H9 (cell line): Measurements from ENCODE around the gene HMX1. TPM values are rescaled to one million over a fixed set of nuclear protein-coding genes. Genes with fewer than 3 reads are reported as not detected.

Experiments used
- DNase-seq: peaks from one replicate; pipeline ENCODE4 v3.0.0-alpha.2; 2017
- H2AFZ ChIP-seq: one replicate; pipeline ENCODE4 v1.6.1; 2013; ENCODE audit warnings: mild to moderate bottlenecking, low read length, control low read depth, moderate library complexity
- H2AK5ac ChIP-seq: 2 replicates; pipeline ENCODE4 v1.6.1; 2013; ENCODE audit warnings: low read length, control low read depth, mixed read lengths; ENCODE audit not compliant: insufficient read length
- H2BK120ac ChIP-seq: one replicate; pipeline ENCODE4 v1.6.1; 2013; ENCODE audit warnings: low read depth, mild to moderate bottlenecking, low read length, control low read depth, inconsistent platforms; ENCODE audit not compliant: poor library complexity, severe bottlenecking
- H2BK12ac ChIP-seq: 2 replicates; pipeline ENCODE4 v1.6.1; 2013; ENCODE audit warnings: low read length, control low read depth, mixed read lengths, low read depth; ENCODE audit not compliant: insufficient read length
- H2BK15ac ChIP-seq: 2 replicates; pipeline ENCODE4 v1.6.1; 2013; ENCODE audit warnings: low read depth, low read length, control low read depth
- H2BK20ac ChIP-seq: one replicate; pipeline ENCODE4 v1.6.1; 2013; ENCODE audit warnings: low read depth, mild to moderate bottlenecking, low read length, control low read depth, inconsistent platforms; ENCODE audit not compliant: poor library complexity, severe bottlenecking
- H2BK5ac ChIP-seq: 2 replicates; pipeline ENCODE4 v1.6.1; 2013; ENCODE audit warnings: low read length, control low read depth, mixed read lengths; ENCODE audit not compliant: insufficient read length
- H3K14ac ChIP-seq: 2 replicates; pipeline ENCODE4 v1.6.1; 2013; ENCODE audit warnings: low read length, control low read depth; ENCODE audit not compliant: insufficient read depth
- H3K18ac ChIP-seq: 2 replicates; pipeline ENCODE4 v1.6.1; 2013; ENCODE audit warnings: low read depth, mild to moderate bottlenecking, mixed read lengths, low read length, control low read depth; ENCODE audit not compliant: insufficient read length
- H3K23ac ChIP-seq: 2 replicates; pipeline ENCODE4 v1.6.1; 2013; ENCODE audit warnings: low read length, control low read depth, mixed read lengths, low read depth; ENCODE audit not compliant: insufficient read length
- H3K23me2 ChIP-seq: 2 replicates; pipeline ENCODE4 v1.6.1; 2013; ENCODE audit warnings: low read depth, mild to moderate bottlenecking, mixed read lengths, low read length, control low read depth; ENCODE audit not compliant: insufficient read length, poor library complexity, severe bottlenecking
- H3K27ac ChIP-seq: 2 replicates; pipeline ENCODE4 v1.5.1; 2013; ENCODE audit warnings: low read length, control low read depth, mixed read lengths, low read depth; ENCODE audit not compliant: insufficient read length
- H3K27me3 ChIP-seq: 2 replicates; pipeline ENCODE4 v1.6.1; 2013; ENCODE audit warnings: low read length, control low read depth, inconsistent platforms; ENCODE audit not compliant: insufficient read depth
- H3K4ac ChIP-seq: 2 replicates; pipeline ENCODE4 v1.6.1; 2013; ENCODE audit warnings: low read depth, mild to moderate bottlenecking, control low read depth, inconsistent platforms, low read length, moderate library complexity
- H3K4me1 ChIP-seq: 2 replicates; pipeline ENCODE4 v1.6.1; 2013; ENCODE audit warnings: low read length, control low read depth, inconsistent platforms; ENCODE audit not compliant: insufficient read depth
- H3K4me2 ChIP-seq: 2 replicates; pipeline ENCODE4 v1.6.1; 2013; ENCODE audit warnings: low read length, control low read depth, mixed read lengths; ENCODE audit not compliant: insufficient read length, insufficient read depth
- H3K56ac ChIP-seq: 2 replicates; pipeline ENCODE4 v1.6.1; 2013; ENCODE audit warnings: low read depth, mild to moderate bottlenecking, mixed read lengths, low read length, control low read depth; ENCODE audit not compliant: insufficient read length
- H3K79me1 ChIP-seq: 2 replicates; pipeline ENCODE4 v1.6.1; 2013; ENCODE audit warnings: low read depth, mild to moderate bottlenecking, moderate library complexity, low read length, control low read depth, inconsistent platforms; ENCODE audit not compliant: insufficient read depth, poor library complexity, severe bottlenecking
- H3K79me2 ChIP-seq: 2 replicates; pipeline ENCODE4 v1.6.1; 2013; ENCODE audit warnings: low read length, control low read depth, inconsistent platforms; ENCODE audit not compliant: insufficient read depth
- H3K9ac ChIP-seq: 2 replicates; pipeline ENCODE4 v1.6.1; 2013; ENCODE audit warnings: low read length, control low read depth, mixed read lengths; ENCODE audit not compliant: insufficient read length; ENCODE audit errors: extremely low read depth
- H3K9me3 ChIP-seq: one replicate; pipeline ENCODE4 v1.6.1; 2013; ENCODE audit warnings: low read depth, low read length, inconsistent platforms; ENCODE audit not compliant: control insufficient read depth
- H3T11ph ChIP-seq: one replicate; pipeline ENCODE4 v1.6.1; 2013; ENCODE audit warnings: mild to moderate bottlenecking, low read length, control low read depth, inconsistent platforms
- H4K20me1 ChIP-seq: one replicate; pipeline ENCODE4 v1.6.1; 2013; ENCODE audit not compliant: control insufficient read depth, insufficient read length, insufficient read depth
- H4K5ac ChIP-seq: 2 replicates; pipeline ENCODE4 v1.6.1; 2013; ENCODE audit warnings: low read depth, mild to moderate bottlenecking, mixed read lengths, low read length, control low read depth; ENCODE audit not compliant: insufficient read length
- H4K8ac ChIP-seq: replicated peaks from 2 replicates; pipeline ENCODE4 v1.6.1; 2013; ENCODE audit warnings: low read length, control low read depth, mixed read lengths, low read depth; ENCODE audit not compliant: insufficient read length
- H4K91ac ChIP-seq: 2 replicates; pipeline ENCODE4 v1.6.1; 2013; ENCODE audit warnings: low read depth, mild to moderate bottlenecking, moderate library complexity, mixed read lengths, low read length, control low read depth; ENCODE audit not compliant: insufficient read length
- H3K27ac Mint-ChIP-seq, 3 experiments: 2 replicates in 2 of 3; 3 replicates in 1 of 3; pipeline ENCODE4 v1.8.0; 2020 to 2021; ENCODE audit warnings: mixed read lengths in 3 of 3, mild to moderate bottlenecking in 1 of 3, moderate library complexity in 1 of 3
- H3K27me3 Mint-ChIP-seq: 2 replicates; pipeline ENCODE4 v1.8.0; 2021; ENCODE audit warnings: low read depth, mild to moderate bottlenecking, moderate library complexity, mixed read lengths
- H3K36me3 Mint-ChIP-seq, 3 experiments: 2 replicates in 2 of 3; 3 replicates in 1 of 3; pipeline ENCODE4 v1.8.0; 2020 to 2021; ENCODE audit warnings: low read depth in 3 of 3, mixed read lengths in 3 of 3; ENCODE audit not compliant: insufficient read depth in 1 of 3
- H3K4me1 Mint-ChIP-seq, 2 experiments: 2 replicates each; pipeline ENCODE4 v1.8.0; 2020; ENCODE audit warnings: mixed read lengths in 2 of 2
- H3K4me3 Mint-ChIP-seq, 2 experiments: 2 replicates in 1 of 2; 3 replicates in 1 of 2; pipeline ENCODE4 v1.8.0; 2020 to 2021; ENCODE audit warnings: mild to moderate bottlenecking in 2 of 2, mixed read lengths in 2 of 2, moderate library complexity in 1 of 2
- H3K9me3 Mint-ChIP-seq, 2 experiments: 2 replicates in 1 of 2; 3 replicates in 1 of 2; pipeline ENCODE4 v1.8.0; 2020; ENCODE audit warnings: mild to moderate bottlenecking in 2 of 2, mixed read lengths in 2 of 2, moderate library complexity in 1 of 2
- WGBS: extraction: QIAGEN DNeasy Blood & Tissue Kit; methylation state at CpG from one replicate; pipeline ENCODE4 v1.1.7; 2013; ENCODE audit warnings: missing lambda C conversion rate, low lambda C conversion rate, mixed read lengths; ENCODE audit not compliant: insufficient read length; ENCODE audit errors: extremely low coverage; 5-methylcytosine and 5-hydroxymethylcytosine counted together
- total RNA-seq: library from RNA; stranded (reverse); gene quantifications from 2 replicates; pipeline ENCODE4 v1.2.1, GENCODE V29; 2021
- TF ChIP-seq, protein P1 (sequence below): fragments of 200-600 bp; sonication (generic); conservative IDR thresholded peaks from 3 replicates; pipeline ENCODE4 v1.8.0; 2021; ENCODE audit warnings: antibody characterized with exemption, mild to moderate bottlenecking

The HMX1 gene
- total RNA-seq, 1 experiment from 2014 or later = 0.26 TPM

GRCh38 chr4:8853249-8853648 is 18.4 kb downstream of the HMX1 start:
- H3K4me3 Mint-ChIP-seq = no peak overlapping the region
- no peak for DNase-seq
- no peak overlapping the region for H3K4ac ChIP-seq
- H2BK15ac ChIP-seq = no peak overlapping the region
- peaks cover 22 to 38% of the 10 kb centered on the region in 2 experiments for H3K4me1 Mint-ChIP-seq
- H4K5ac ChIP-seq = no peak overlapping the region
- H2BK5ac ChIP-seq = no peak overlapping the region
- H3K27ac Mint-ChIP-seq = no peak overlapping the region
- H3K27me3 ChIP-seq = peaks cover 44% of the 10 kb centered on the region
- H3K27me3 Mint-ChIP-seq = peaks cover 83% of the 10 kb centered on the region
- H4K20me1 ChIP-seq = no peaks in the 10 kb centered on the region
- no peak overlapping the region for H3K18ac ChIP-seq
- no CpG with 5 or more reads among the region's 6 CpGs for whole genome bisulfite sequencing
- no peak overlapping the region for H3K4me2 ChIP-seq
- H3K4me1 ChIP-seq = no peaks in the 10 kb centered on the region
- no peaks in the 10 kb centered on the region for H3K79me2 ChIP-seq
- no peak overlapping the region for H2BK12ac ChIP-seq
- no peak overlapping the region for H3K23ac ChIP-seq
- H3K9me3 ChIP-seq = no peaks in the 10 kb centered on the region
- no peak overlapping the region for H2AFZ ChIP-seq
- no peaks in the 10 kb centered on the region for H3K23me2 ChIP-seq
- H2BK120ac ChIP-seq = no peak overlapping the region
- H4K91ac ChIP-seq = no peak overlapping the region
- no peak overlapping the region for H3T11ph ChIP-seq
- H3K36me3 Mint-ChIP-seq = no peaks in the 10 kb centered on the region
- no peak overlapping the region for H2AK5ac ChIP-seq
- H2BK20ac ChIP-seq = no peak overlapping the region
- no peaks in the 10 kb centered on the region for H3K79me1 ChIP-seq
- no peak overlapping the region for H3K56ac ChIP-seq
- no peak overlapping the region for H3K9ac ChIP-seq
- TF ChIP-seq, protein P1, sequence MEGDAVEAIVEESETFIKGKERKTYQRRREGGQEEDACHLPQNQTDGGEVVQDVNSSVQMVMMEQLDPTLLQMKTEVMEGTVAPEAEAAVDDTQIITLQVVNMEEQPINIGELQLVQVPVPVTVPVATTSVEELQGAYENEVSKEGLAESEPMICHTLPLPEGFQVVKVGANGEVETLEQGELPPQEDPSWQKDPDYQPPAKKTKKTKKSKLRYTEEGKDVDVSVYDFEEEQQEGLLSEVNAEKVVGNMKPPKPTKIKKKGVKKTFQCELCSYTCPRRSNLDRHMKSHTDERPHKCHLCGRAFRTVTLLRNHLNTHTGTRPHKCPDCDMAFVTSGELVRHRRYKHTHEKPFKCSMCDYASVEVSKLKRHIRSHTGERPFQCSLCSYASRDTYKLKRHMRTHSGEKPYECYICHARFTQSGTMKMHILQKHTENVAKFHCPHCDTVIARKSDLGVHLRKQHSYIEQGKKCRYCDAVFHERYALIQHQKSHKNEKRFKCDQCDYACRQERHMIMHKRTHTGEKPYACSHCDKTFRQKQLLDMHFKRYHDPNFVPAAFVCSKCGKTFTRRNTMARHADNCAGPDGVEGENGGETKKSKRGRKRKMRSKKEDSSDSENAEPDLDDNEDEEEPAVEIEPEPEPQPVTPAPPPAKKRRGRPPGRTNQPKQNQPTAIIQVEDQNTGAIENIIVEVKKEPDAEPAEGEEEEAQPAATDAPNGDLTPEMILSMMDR = no peak
- no peak overlapping the region for H4K8ac ChIP-seq
- H3K27ac ChIP-seq = no peak overlapping the region
- H3K14ac ChIP-seq = no peak overlapping the region
- peaks cover 0 to 4% of the 10 kb centered on the region in 2 experiments; a peak in 1 of 5 replicates for H3K9me3 Mint-ChIP-seq
